Islet of Langerhans (tissue), 1 donor: ENCODE measurements around the gene ATF3.
A peak's percentile ranks its signal among the peaks of the same experiment; 100 is the strongest.

Experiments used
- FAIRE-seq: peaks from one replicate; lab custom pipeline; 2011; peaks lifted over from hg19 to GRCh38; lab: Jason Lieb, UNC

Gene ATF3, protein sequence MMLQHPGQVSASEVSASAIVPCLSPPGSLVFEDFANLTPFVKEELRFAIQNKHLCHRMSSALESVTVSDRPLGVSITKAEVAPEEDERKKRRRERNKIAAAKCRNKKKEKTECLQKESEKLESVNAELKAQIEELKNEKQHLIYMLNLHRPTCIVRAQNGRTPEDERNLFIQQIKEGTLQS

DNA sequence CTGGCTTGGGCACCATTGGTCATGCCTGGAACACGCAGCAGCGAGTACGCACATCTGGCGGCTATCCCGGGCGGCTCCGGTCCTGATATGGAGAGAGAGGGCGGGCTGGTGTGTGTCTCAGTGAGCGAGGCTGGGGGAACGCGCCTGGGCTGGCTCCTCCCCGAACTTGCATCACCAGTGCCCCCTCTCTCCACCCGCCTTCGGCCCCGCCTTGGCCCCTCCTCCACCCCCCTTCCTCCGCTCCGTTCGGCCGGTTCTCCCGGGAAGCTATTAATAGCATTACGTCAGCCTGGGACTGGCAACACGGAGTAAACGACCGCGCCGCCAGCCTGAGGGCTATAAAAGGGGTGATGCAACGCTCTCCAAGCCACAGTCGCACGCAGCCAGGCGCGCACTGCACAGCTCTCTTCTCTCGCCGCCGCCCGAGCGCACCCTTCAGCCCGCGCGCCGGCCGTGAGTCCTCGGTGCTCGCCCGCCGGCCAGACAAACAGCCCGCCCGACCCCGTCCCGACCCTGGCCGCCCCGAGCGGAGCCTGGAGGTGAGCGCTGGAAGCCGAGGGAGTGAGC, at the start of gene ATF3:
Gene ATF3, plus strand, starts transcription at position 370 of the 567 bp plus-strand sequence. CDS start 6,261 bp downstream, outside the sequence.
- no peak for FAIRE-seq

- no peak for FAIRE-seq
Observed at GRCh38 chr1:212559929-212560328, 48.6 kb upstream of the ATF3 start.

DNA sequence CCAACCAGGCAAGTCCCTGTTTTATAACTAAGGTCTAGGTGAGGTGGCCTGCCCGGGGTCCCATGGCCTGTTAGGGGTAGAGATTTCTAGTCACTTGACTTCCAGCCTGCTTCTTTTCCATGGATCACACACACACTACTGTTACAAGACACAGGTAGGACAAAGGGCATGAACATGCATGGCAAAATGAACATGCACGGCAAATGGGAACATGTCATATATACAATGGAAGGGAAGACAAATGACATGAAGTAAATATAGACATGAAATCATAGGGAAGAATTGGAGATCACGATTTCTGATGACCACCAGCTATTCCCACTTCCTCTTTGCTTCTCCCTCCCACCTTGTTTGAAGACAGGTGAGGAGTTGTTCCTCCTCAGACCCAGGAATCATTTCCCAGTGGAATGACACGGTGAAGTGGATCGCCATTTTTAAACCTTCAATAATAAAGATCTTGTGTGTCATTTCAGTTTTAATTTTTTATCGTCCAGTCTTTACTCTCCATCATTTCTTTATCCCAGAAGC, 47.6 kb upstream of the ATF3 start:
- FAIRE-seq = no peak

GRCh38 chr1:212561501-212561931, 47.0 kb upstream of the ATF3 start:
- no peak for FAIRE-seq

DNA sequence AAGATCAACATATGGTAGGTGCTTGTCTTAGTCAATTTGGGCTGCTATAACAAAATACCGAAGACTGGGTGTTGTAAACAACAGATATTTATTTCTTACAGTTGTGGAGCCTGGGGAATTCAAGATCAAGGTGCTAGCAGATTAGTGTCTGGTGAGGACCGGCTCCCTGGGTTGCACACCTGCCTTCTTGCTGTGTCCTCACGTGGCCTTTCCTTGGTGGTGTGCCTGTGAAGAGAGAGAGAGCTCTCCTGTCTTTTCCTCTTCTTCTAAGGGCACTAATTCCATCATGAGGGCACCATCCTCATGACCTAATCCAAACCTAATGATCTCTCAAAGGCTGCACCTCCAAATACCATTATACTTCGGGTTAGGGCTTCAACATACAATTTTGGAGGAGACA, 45.8 kb upstream of the ATF3 start:
- FAIRE-seq = no peak

GRCh38 chr1:212565079-212565478, 43.5 kb upstream of the ATF3 start:
- no peak for FAIRE-seq

DNA sequence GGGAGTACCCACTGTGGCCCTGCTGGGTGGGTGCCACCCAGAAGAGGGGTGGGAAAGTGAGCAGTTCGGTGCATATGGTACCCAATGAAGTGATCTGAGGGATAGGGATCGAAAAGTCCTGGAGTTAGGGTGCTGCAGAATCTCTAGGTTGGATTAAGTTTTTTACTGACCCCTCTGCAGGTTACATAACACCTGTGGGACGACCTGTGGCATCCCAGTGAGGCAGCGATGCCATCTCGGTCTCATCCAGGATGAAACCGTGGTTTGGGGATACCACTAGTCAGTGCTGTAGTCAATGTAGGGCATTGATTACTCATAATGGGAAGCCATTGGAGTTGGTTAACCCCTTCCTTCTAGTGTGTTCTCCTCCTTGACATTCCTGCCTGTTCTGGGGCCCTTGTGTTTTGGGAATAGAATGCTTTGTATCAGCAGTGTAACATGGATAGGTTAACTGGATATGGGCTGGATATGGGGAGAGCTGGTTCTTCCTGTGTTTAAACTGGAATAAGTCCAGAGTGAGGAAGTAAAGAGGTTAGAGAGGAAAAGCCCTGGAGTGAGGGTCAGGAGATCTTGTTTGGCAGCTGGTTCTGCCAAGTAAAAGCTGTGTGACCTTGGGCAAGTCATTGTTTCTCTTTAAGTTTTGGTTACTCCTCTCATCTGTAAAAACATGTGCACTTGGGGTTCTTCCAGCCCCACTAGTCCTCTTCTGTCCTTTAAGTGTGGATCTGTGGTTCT, 42.8 kb upstream of the ATF3 start:
- no peak for FAIRE-seq

- FAIRE-seq = peak; percentile 92
Observed at GRCh38 chr1:212566522-212567479, 41.8 kb upstream of the ATF3 start.

DNA sequence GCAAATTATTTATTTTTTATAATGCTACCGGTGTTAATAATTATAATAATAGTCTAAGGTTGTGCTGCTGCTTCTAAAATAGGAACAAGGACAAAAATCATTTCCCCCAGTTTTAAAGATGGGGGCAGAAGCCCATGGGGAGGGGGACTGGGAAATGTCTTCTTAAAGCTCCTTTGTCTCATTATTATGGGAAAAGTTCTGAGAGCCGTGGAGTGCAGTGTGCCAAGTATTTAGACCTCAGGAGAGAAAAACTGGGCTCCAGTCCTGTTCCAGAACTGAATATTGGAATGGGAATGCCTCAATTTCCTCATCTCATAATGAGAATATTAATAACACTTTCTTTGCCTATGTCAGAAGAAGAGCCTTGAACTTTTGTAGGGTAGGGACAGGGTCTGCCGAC, 40.9 kb upstream of the ATF3 start:
- FAIRE-seq = no peak

GRCh38 chr1:212568978-212569537, 39.5 kb upstream of the ATF3 start:
- no peak for FAIRE-seq

DNA sequence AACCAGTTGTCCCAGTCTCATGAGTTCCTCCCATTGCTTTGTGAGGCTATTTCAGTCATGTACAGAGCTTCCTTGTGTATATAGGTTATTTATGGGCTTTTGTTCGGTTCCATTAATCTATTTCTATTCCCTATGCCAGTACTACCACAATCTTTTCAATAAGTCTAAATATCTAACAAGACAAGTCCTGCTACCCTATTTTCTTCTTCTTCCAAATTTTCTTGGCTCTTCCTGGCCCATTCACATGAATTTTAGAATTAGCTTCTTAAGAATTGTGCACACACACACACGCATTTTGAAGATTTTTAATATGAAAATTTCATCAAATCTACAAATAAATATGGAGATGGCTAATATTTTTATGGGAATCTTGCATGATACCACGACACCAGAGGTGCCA, 33.8 kb upstream of the ATF3 start:
- no peak for FAIRE-seq

- no peak for FAIRE-seq
Observed at GRCh38 chr1:212575333-212575732, 33.2 kb upstream of the ATF3 start.

DNA sequence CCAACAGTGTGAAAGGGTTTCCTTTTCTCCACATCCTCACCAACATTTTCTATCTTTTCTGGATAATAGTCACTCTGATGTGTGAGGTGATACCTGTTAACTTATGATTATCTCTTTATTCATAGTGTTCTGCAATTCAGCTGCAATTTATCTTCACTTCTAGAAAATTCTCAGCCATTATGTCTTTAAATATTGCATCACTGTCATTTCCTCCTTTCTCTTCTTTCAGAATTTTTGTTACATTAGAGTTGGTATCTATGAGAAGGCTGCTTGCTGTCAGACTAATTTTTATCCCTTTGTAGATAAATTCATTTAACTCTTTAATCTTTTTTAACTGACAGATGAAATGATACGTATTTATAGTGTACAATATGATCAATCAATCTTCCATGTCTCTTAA, 30.5 kb upstream of the ATF3 start:
- FAIRE-seq = no peak

DNA sequence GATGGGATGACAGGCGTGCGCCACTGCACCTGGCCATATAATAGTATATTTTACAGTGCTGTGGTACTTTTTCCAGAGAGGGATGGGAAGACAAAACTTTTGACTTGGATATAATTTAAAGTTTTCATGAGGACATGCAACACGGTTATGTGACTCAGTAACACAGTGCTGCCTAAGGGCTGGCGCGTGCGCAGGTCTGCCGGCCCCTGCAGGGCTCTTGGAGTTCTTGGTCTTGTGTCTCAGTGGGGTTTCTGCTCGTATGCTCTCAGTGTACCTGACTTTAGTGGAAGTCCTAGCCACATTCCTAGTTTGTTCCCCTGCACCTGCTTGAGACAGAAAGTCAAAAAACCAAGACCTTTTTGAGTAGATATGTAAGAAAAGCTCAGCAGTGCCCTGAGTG, 27.5 kb upstream of the ATF3 start:
- no peak for FAIRE-seq

DNA sequence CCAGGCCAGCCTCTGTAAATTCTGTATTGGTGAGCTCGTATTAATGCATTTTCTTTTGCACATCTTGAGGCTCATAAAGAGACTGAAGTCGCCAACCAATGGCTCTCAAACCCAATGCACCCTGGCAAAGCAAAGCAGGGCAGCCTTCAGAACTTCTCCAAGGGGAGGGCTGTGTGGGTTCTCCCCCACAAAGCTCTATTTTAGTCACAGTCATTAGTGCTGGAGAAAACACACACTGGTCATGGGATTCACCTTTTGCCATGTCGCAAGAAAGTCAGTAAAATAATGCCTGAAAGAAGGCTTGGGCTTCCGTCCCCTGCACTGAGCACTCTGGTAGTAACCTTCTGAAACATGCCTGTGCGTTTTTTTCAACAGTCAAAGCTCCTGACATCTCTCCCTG, 26.3 kb upstream of the ATF3 start:
- no peak for FAIRE-seq

- no peak for FAIRE-seq
Observed at GRCh38 chr1:212582808-212583615, 25.5 kb upstream of the ATF3 start.

DNA sequence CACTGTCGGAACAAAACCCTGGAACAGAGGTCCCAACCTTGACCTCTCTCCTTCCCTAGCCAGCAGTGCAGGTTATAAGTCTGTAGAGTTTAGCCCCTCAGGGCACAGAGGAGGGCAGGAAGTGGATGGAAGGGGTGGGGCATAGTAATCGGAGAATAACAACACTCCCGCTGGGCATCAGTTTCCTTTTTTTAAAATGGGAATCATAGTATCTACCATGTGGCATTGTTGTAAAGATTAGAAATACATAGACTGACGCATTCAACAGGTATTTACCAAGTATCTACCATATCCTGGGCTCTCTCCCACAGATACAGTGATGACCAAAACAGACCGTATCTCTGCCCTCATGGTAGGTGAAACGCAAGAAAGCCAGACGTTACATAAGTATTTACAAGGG, 24.9 kb upstream of the ATF3 start:
- FAIRE-seq = no peak

- FAIRE-seq = no peak
Observed at GRCh38 chr1:212584092-212584886, 24.3 kb upstream of the ATF3 start.

DNA sequence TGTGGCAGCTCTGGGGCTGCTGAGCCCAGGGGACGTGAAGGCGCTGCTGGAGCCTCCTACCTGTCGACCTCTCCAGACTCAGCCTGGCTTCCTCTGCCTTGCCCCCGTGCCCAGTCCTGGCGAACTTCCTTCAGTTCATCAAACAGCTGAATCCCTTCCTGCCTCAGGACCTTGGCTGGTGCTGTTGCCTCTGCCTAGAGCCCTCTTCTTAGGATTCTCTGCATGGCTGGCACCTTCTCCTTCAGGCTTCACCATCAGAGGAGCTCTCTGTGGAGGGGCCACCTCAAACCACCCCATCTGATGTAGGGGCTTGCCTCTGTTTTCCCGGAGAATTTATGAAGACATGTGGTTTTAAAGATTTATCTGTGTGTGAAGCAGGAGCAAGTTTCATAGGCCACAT, 23.4 kb upstream of the ATF3 start:
- no peak for FAIRE-seq
